Measurements from ENCODE around the gene THRSP.

THRSP gene

GRCh38 chr11:78097666-78098385 is 34.2 kb downstream of the THRSP start:
- DNase-seq (ENCODE audit: low read depth) = no peak

- no peak for DNase-seq (ENCODE audit: low read depth)
Observed at GRCh38 chr11:78099666-78100065, 36.0 kb downstream of the THRSP start.

GRCh38 chr11:78100261-78100660 is 36.6 kb downstream of the THRSP start:
- DNase-seq (ENCODE audit: low read depth) = no peak

- no peak for DNase-seq (ENCODE audit: low read depth)
Observed at GRCh38 chr11:78100676-78101472, 37.2 kb downstream of the THRSP start.

GRCh38 chr11:78109081-78110015 is 45.7 kb downstream of the THRSP start:
- DNase-seq (ENCODE audit: low read depth) = no peak

- DNase-seq (ENCODE audit: low read depth) = no peak
Observed at GRCh38 chr11:78110351-78110750, 46.7 kb downstream of the THRSP start.

- no peak for DNase-seq (ENCODE audit: low read depth)
Observed at GRCh38 chr11:78110830-78111229, 47.2 kb downstream of the THRSP start.

GRCh38 chr11:78111298-78111697 is 47.6 kb downstream of the THRSP start:
- DNase-seq (ENCODE audit: low read depth) = no peak

- DNase-seq (ENCODE audit: low read depth) = no peak
Observed at GRCh38 chr11:78112582-78113275, 49.1 kb downstream of the THRSP start.
